K562 (cell line): ENCODE results near the gene TSPAN13. TPM values are rescaled to one million over a fixed set of nuclear protein-coding genes. Genes with fewer than 3 reads are reported as not detected.

Experiments used
- ARHGAP35 ChIP-seq: fragments of 450-650 bp; IDR thresholded peaks from 2 replicates; pipeline ENCODE4 v1.6.1; 2018; ENCODE audit not compliant: partially characterized antibody
- CBX2 ChIP-seq: fragments of 200-600 bp; sonication (generic); IDR thresholded peaks from one replicate; pipeline ENCODE4 v1.6.1; 2012; ENCODE audit warnings: mild to moderate bottlenecking, low read length, inconsistent platforms; ENCODE audit not compliant: insufficient read depth, poor library complexity, severe bottlenecking
- E2F4 ChIP-seq: sonication (generic); formaldehyde crosslinking; IDR thresholded peaks from 2 replicates; pipeline ENCODE4 v1.8.0; 2022; ENCODE audit warnings: mild to moderate bottlenecking, low read depth, missing genetic modification reagents
- E2F8 ChIP-seq: fragments of 450-650 bp; IDR thresholded peaks from 2 replicates; pipeline ENCODE4 v1.7.1; 2018; ENCODE audit warnings: mild to moderate bottlenecking, low read depth; ENCODE audit not compliant: partially characterized antibody
- HMG20A ChIP-seq: fragments of 450-650 bp; formaldehyde crosslinking; conservative IDR thresholded peaks from 2 replicates; pipeline ENCODE4 v1.4.0; 2020; ENCODE audit warnings: mild to moderate bottlenecking, mixed read lengths
- POU5F1 ChIP-seq: fragments of 150-350 bp; IDR thresholded peaks from 2 replicates; pipeline ENCODE4 v1.6.1; 2014; ENCODE audit warnings: borderline replicate concordance, low read length, low read depth, mild to moderate bottlenecking; ENCODE audit not compliant: partially characterized antibody
- RB1 ChIP-seq: fragments of 450-650 bp; IDR thresholded peaks from 2 replicates; pipeline ENCODE4 v1.6.1; 2017; ENCODE audit warnings: low read depth, mild to moderate bottlenecking
- SMAD1 ChIP-seq: fragments of 150-350 bp; IDR thresholded peaks from 2 replicates; pipeline ENCODE4 v1.6.1; 2014; ENCODE audit warnings: low read length, low read depth; ENCODE audit not compliant: partially characterized antibody
- ZBTB40 ChIP-seq, 2 experiments: fragments of 450-650 bp in 1 of 2; sonication (generic) in 1 of 2; formaldehyde crosslinking in 1 of 2; IDR thresholded peaks; 2 replicates each; pipeline versions ENCODE4 v1.7.1 to v1.9.0; 2016 to 2022; ENCODE audit warnings: inconsistent platforms in 1 of 2, mild to moderate bottlenecking in 1 of 2, missing genetic modification reagents in 1 of 2
- ZFX ChIP-seq: sonication (generic); formaldehyde crosslinking; IDR thresholded peaks from 2 replicates; pipeline ENCODE4 v1.8.0; 2022; ENCODE audit warnings: mild to moderate bottlenecking, missing genetic modification reagents, moderate library complexity
- ZNF217 ChIP-seq: sonication (generic); formaldehyde crosslinking; IDR thresholded peaks from 2 replicates; pipeline ENCODE4 v1.8.0; 2022; ENCODE audit warnings: mild to moderate bottlenecking, missing genetic modification reagents
- ZNF511 ChIP-seq: sonication (generic); formaldehyde crosslinking; IDR thresholded peaks from 2 replicates; pipeline ENCODE4 v1.8.0; 2022; ENCODE audit warnings: mild to moderate bottlenecking, missing genetic modification reagents
- polyA plus RNA-seq, 8 experiments: library from polyadenylated mRNA; depleted of rRNA in 4 of 8; stranded (reverse) in 5 of 8; unstranded in 3 of 8; fragments of >200 nt; fragmentation: Nextera tagmentation in 2 of 8; fragmentation: Illumina TruSeq in 1 of 8; extraction: Ambion mirVana in 2 of 8; extraction: Trizol in 1 of 8; gene quantifications; 2 replicates each; pipeline versions ENCODE4 v1.2.1 to v1.2.3, GENCODE V29; 2011 to 2014; ENCODE audit warnings: inconsistent platforms in 1 of 8, missing spikeins in 1 of 8
- total RNA-seq, 7 experiments: library from RNA; depleted of rRNA in 6 of 7; stranded (reverse); fragments of >200 nt in 6 of 7; fragmentation: Illumina TruSeq in 2 of 7; extraction: Trizol in 2 of 7; gene quantifications; 2 replicates each; pipeline versions ENCODE4 v1.2.1 to v1.2.3, GENCODE V29; 2011 to 2021; ENCODE audit warnings: low replicate concordance in 1 of 7

TSPAN13 gene
- total and polyA plus RNA-seq, 9 of the 15 experiments (the other 6 are each of a cell fraction or from before 2014, with no cell fraction given): 7.8 to 46.3 (median 20.0) TPM

- no peak for TF ChIP-seq ZNF217 (CRISPR knock-in tag)
- no peak for TF ChIP-seq HMG20A
- no peak for TF ChIP-seq SMAD1
- TF ChIP-seq CBX2: no peak
- no peak for TF ChIP-seq ZNF511
- no peak for TF ChIP-seq ARHGAP35
- TF ChIP-seq RB1: peak; percentile 7; the same call in 1 of the 2 replicates
- no peak for TF ChIP-seq POU5F1
- TF ChIP-seq ZFX (CRISPR knock-in tag): no peak; the same call in 1 of the 2 replicates
- TF ChIP-seq E2F4 (CRISPR knock-in tag): no peak
- no peak for TF ChIP-seq E2F8
- TF ChIP-seq ZBTB40 (IDR thresholded peaks at IDR 0.05): peak; percentile 18; the same call in 1 of the 2 replicates
- TF ChIP-seq ZBTB40 (CRISPR knock-in tag; IDR thresholded peaks at IDR 0.05): no peak
Observed at GRCh38 chr7:16753102-16753931, at the start of gene TSPAN13 (continued).
